ENCODE measurements around the gene KLF1.

KLF1 gene

DNA sequence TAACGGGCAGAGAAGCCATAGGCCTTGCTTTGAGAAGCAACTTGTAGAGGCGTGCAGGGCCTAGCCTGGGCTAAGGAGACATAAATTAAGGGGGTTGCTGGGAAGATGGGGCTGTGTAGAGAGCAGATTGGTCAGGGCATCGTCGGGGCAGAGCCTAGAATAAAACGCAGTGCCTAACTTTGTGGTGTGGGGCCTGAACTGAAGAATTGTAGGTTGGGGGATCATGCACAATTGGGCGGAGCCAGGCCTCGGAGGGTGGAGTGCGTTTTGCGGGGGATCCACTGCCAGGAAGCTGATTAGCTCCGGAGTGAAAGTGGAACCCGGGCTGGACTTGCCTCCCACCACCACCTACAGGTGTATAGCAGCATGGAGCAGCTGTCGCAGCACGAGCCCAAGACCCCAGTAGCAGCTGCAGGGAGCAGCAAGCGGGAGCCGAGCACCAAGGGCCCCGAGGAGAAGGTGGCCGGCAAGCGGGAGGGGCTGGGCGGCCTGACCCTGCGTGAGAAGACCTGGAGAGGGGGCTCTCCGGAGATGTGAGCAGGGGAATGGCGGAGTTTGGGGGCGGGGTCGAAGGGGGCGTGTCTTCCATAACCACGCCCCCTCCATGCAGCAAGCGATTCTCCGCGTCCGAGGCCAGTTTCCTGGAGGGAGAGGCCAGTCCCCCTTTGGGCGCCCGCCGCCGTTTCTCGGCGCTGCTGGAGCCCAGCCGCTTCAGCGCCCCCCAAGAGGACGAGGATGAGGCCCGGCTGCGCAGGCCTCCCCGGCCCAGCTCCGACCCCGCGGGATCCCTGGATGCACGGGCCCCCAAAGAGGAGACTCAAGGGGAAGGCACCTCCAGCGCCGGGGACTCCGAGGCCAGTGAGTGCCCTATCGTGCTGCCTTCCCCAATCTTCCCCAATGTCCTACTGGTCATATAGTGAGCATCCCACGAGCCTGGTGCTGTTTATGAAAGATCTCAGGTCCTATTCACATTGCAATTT, 19.6 kb downstream of the KLF1 start:
- H3K27ac ChIP-seq (ENCODE audit: low read depth, low read length): no peak overlapping the region
- no peak overlapping the region for H2AK5ac ChIP-seq (ENCODE audit: low read length)
- peak overlapping the region; percentile 80 for H3K9ac ChIP-seq (ENCODE audit: low read length)
- H3K4ac ChIP-seq (ENCODE audit: low read depth, low read length): no peak overlapping the region
- H2BK15ac ChIP-seq (replicated peaks; ENCODE audit: low read depth): no peak overlapping the region
- H2BK5ac ChIP-seq (ENCODE audit: low read length): no peak overlapping the region
- no peaks in the 10 kb centered on the region for H3K27me3 ChIP-seq (ENCODE audit: insufficient read depth, low read length, poor library complexity)
- WGBS (ENCODE audit: extremely low coverage, insufficient coverage, low lambda C conversion rate): no CpG with 5 or more reads among the region's 51 CpGs
- H3K36me3 ChIP-seq (ENCODE audit: control insufficient read depth, insufficient read depth, low read length): no peaks in the 10 kb centered on the region
- H3K79me1 ChIP-seq (ENCODE audit: low read length): no peaks in the 10 kb centered on the region
- no peak overlapping the region for H2BK120ac ChIP-seq (ENCODE audit: low read depth, low read length)
- H3K23ac ChIP-seq (ENCODE audit: low read length): no peak overlapping the region
- peak overlapping the region; percentile 91 for H3K56ac ChIP-seq (ENCODE audit: low read length)
- H3K79me2 ChIP-seq (ENCODE audit: control insufficient read depth, insufficient read depth, low read length): no peaks in the 10 kb centered on the region
- peak overlapping the region; percentile 82 for H3K18ac ChIP-seq (ENCODE audit: low read length)
- no peaks in the 10 kb centered on the region for H3K4me1 ChIP-seq (ENCODE audit: control insufficient read depth, low read depth, low read length)
- no peak overlapping the region for H4K8ac ChIP-seq (ENCODE audit: low read depth, low read length)
- H4K5ac ChIP-seq (ENCODE audit: low read length): no peak overlapping the region
- H3K4me3 ChIP-seq (ENCODE audit: low read length): peak overlapping the region; percentile 44
- DNase-seq: peak; percentile 93
- peak overlapping the region; percentile 64 for H3K4me2 ChIP-seq (ENCODE audit: low read length)

DNA sequence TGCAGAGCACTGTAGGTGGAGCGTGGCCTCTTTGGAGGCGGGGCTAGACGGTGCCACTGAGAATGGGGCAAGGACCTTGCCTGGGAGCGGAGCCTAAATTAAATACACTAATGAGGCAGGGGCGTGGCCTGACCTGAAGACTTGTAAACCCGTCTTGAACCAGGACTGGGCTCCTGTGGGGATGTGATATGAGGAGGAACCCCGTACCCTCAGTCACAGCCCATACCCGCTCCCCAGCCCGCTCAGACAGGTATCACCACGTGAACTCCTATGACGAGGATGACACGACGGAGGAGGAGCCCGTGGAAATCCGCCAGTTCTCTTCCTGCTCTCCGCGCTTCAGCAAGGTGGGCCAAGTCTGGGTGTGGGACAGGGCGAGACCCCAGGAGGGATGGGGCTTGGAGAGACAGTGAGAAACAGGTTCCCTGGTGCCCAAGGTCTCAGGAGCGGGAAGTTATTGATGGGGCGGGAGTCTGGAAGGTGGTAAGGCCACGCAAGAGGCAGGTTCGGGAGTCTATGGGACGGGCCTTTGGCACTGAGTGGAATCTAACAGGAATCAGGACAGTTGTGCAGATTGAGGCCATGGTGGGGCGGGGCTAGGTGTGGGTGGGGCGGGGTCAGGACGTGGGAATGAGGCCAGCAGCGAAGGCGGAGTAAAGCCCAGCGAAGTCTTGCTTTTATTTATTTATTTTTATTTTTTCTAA, 20.4 kb downstream of the KLF1 start:
- no peak overlapping the region for H2BK15ac ChIP-seq (replicated peaks; ENCODE audit: low read depth)
- H4K8ac ChIP-seq (ENCODE audit: low read depth, low read length): no peak overlapping the region
- no peak overlapping the region for H2AK5ac ChIP-seq (ENCODE audit: low read length)
- H3K4me3 ChIP-seq (ENCODE audit: low read length): no peak overlapping the region
- H2BK120ac ChIP-seq (ENCODE audit: low read depth, low read length): no peak overlapping the region
- peak overlapping the region; percentile 76 for H3K56ac ChIP-seq (ENCODE audit: low read length)
- no peak overlapping the region for H4K5ac ChIP-seq (ENCODE audit: low read length)
- H3K4me2 ChIP-seq (ENCODE audit: low read length): no peak overlapping the region
- no peak overlapping the region for H3K27ac ChIP-seq (ENCODE audit: low read depth, low read length)
- no peaks in the 10 kb centered on the region for H3K36me3 ChIP-seq (ENCODE audit: control insufficient read depth, insufficient read depth, low read length)
- H3K23ac ChIP-seq (ENCODE audit: low read length): no peak overlapping the region
- no CpG with 5 or more reads among the region's 29 CpGs for WGBS (ENCODE audit: extremely low coverage, insufficient coverage, low lambda C conversion rate)
- H3K4me1 ChIP-seq (ENCODE audit: control insufficient read depth, low read depth, low read length): no peaks in the 10 kb centered on the region
- H3K27me3 ChIP-seq (ENCODE audit: insufficient read depth, low read length, poor library complexity): no peaks in the 10 kb centered on the region
- no peak overlapping the region for H3K9ac ChIP-seq (ENCODE audit: low read length)
- no peak overlapping the region for H3K18ac ChIP-seq (ENCODE audit: low read length)
- no peak for DNase-seq
- no peak overlapping the region for H3K4ac ChIP-seq (ENCODE audit: low read depth, low read length)
- H3K79me2 ChIP-seq (ENCODE audit: control insufficient read depth, insufficient read depth, low read length): no peaks in the 10 kb centered on the region
- no peak overlapping the region for H2BK5ac ChIP-seq (ENCODE audit: low read length)
- H3K79me1 ChIP-seq (ENCODE audit: low read length): no peaks in the 10 kb centered on the region

DNA sequence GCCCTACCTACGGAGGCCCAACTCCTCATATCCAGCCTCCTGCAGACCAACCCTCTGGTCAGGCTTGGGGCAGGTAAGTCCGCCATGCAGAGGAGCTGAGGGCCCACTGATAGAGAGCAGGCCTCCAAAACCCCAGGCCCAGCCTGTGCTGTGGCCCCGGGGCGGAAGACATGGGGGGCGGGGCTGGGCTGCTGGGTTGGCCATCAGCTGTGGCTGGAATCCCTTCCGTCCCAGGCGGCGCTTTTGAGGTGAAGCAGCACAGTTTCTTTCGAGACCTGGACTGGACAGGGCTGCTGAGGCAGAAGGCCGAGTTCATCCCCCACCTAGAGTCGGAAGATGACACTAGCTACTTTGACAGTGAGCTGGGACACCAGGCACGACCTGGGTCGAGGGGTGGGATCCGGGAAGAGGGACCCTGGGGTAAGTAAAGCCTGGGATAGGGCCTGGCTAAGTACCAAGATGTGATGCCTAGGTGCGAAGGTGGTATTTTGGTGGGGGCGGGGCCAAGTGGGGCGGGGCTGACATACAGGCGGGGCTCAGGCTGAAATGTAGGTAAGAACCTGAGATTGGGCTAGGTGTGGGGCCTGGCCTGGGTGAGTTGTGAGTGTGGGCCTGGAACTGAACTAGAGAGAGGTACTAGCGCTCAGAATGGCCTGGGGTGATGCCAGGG, 21.1 kb downstream of the KLF1 start:
- H2BK15ac ChIP-seq (replicated peaks; ENCODE audit: low read depth): no peak overlapping the region
- H3K27me3 ChIP-seq (ENCODE audit: insufficient read depth, low read length, poor library complexity): no peaks in the 10 kb centered on the region
- no peak overlapping the region for H3K4me3 ChIP-seq (ENCODE audit: low read length)
- no peaks in the 10 kb centered on the region for H3K36me3 ChIP-seq (ENCODE audit: control insufficient read depth, insufficient read depth, low read length)
- H3K27ac ChIP-seq (ENCODE audit: low read depth, low read length): no peak overlapping the region
- H2BK120ac ChIP-seq (ENCODE audit: low read depth, low read length): no peak overlapping the region
- no peaks in the 10 kb centered on the region for H3K4me1 ChIP-seq (ENCODE audit: control insufficient read depth, low read depth, low read length)
- no CpG with 5 or more reads among the region's 19 CpGs for WGBS (ENCODE audit: extremely low coverage, insufficient coverage, low lambda C conversion rate)
- no peak overlapping the region for H4K5ac ChIP-seq (ENCODE audit: low read length)
- no peak overlapping the region for H4K8ac ChIP-seq (ENCODE audit: low read depth, low read length)
- H3K4ac ChIP-seq (ENCODE audit: low read depth, low read length): no peak overlapping the region
- no peak overlapping the region for H3K9ac ChIP-seq (ENCODE audit: low read length)
- H3K79me1 ChIP-seq (ENCODE audit: low read length): no peaks in the 10 kb centered on the region
- no peak overlapping the region for H3K4me2 ChIP-seq (ENCODE audit: low read length)
- DNase-seq: no peak
- no peaks in the 10 kb centered on the region for H3K79me2 ChIP-seq (ENCODE audit: control insufficient read depth, insufficient read depth, low read length)
- H3K18ac ChIP-seq (ENCODE audit: low read length): no peak overlapping the region
- no peak overlapping the region for H3K23ac ChIP-seq (ENCODE audit: low read length)
- H2BK5ac ChIP-seq (ENCODE audit: low read length): no peak overlapping the region
- H3K56ac ChIP-seq (ENCODE audit: low read length): no peak overlapping the region
- H2AK5ac ChIP-seq (ENCODE audit: low read length): no peak overlapping the region

DNA sequence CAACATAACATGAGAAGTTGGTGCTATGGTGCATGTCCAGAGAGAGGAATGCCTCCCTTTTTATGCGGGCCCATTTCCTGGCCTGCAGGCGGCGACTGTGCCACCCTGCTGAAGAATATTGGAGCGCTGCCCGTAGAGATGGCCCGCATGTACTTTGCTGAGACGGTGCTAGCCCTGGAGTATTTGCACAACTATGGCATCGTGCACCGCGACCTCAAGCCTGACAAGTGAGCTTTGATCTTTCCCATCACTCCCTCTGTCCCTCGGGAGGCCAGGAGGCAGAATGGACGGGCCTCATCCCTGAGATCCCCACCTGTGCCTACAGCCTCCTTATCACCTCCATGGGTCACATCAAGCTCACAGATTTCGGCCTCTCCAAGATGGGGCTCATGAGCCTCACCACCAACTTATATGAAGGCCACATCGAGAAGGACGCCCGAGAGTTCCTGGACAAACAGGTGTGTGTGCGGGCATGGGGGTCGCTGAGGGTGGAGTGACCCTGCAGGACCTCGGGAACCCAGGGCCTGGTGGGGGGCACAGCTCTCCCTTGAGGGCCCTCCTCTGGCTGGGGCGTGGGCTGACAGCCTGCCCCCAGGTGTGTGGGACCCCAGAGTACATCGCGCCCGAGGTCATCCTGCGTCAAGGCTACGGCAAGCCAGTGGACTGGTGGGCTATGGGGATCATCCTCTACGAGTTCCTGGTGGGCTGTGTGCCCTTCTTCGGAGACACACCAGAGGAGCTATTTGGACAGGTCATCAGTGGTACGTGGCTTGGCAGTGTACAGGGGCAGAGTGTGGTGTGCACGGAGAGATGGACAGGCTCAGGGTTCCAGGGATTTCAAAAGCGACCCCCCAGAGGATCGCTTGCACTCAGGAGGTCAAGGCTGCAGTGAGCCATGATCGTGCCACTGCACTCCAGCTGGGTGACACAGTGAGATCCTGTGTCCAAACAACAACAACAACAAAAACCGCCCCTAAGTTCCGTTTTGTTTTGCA, 22.0 kb downstream of the KLF1 start:
- H2AK5ac ChIP-seq (ENCODE audit: low read length): no peak overlapping the region
- no peak overlapping the region for H4K8ac ChIP-seq (ENCODE audit: low read depth, low read length)
- H2BK120ac ChIP-seq (ENCODE audit: low read depth, low read length): no peak overlapping the region
- no peak overlapping the region for H3K4me3 ChIP-seq (ENCODE audit: low read length)
- H3K9ac ChIP-seq (ENCODE audit: low read length): no peak overlapping the region
- H3K23ac ChIP-seq (ENCODE audit: low read length): no peak overlapping the region
- H3K4me1 ChIP-seq (ENCODE audit: control insufficient read depth, low read depth, low read length): no peaks in the 10 kb centered on the region
- no peaks in the 10 kb centered on the region for H3K27me3 ChIP-seq (ENCODE audit: insufficient read depth, low read length, poor library complexity)
- no peaks in the 10 kb centered on the region for H3K36me3 ChIP-seq (ENCODE audit: control insufficient read depth, insufficient read depth, low read length)
- no peaks in the 10 kb centered on the region for H3K79me1 ChIP-seq (ENCODE audit: low read length)
- no peak overlapping the region for H3K27ac ChIP-seq (ENCODE audit: low read depth, low read length)
- no peak overlapping the region for H2BK15ac ChIP-seq (replicated peaks; ENCODE audit: low read depth)
- no peak overlapping the region for H3K4me2 ChIP-seq (ENCODE audit: low read length)
- H4K5ac ChIP-seq (ENCODE audit: low read length): no peak overlapping the region
- H3K56ac ChIP-seq (ENCODE audit: low read length): no peak overlapping the region
- H3K79me2 ChIP-seq (ENCODE audit: control insufficient read depth, insufficient read depth, low read length): no peaks in the 10 kb centered on the region
- WGBS (ENCODE audit: extremely low coverage, insufficient coverage, low lambda C conversion rate): no CpG with 5 or more reads among the region's 34 CpGs
- no peak overlapping the region for H3K18ac ChIP-seq (ENCODE audit: low read length)
- H2BK5ac ChIP-seq (ENCODE audit: low read length): no peak overlapping the region
- no peak for DNase-seq
- no peak overlapping the region for H3K4ac ChIP-seq (ENCODE audit: low read depth, low read length)

DNA sequence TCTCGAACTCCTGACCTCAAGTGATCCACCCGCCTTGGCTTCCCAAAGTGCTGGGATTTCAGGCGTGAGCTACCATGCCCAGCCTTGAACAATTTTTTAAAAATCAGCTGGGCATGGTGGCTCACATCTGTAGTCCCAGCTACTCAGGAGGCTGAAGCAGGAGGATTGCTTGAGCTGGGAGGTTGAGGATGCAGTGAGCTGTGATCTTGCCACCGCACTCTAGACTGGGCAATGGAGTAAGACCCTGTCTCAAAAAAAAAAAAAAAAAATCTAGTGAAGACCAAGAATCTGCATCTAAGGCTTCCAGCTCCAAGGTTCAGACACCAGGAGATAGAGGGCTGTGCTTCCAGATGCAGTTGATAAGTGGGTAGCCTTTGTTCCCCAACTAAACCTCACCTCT, 22.9 kb downstream of the KLF1 start:
- no peak overlapping the region for H4K5ac ChIP-seq (ENCODE audit: low read length)
- no peak overlapping the region for H2BK5ac ChIP-seq (ENCODE audit: low read length)
- no peak overlapping the region for H4K8ac ChIP-seq (ENCODE audit: low read depth, low read length)
- no peak overlapping the region for H3K4me2 ChIP-seq (ENCODE audit: low read length)
- H3K56ac ChIP-seq (ENCODE audit: low read length): no peak overlapping the region
- no peak overlapping the region for H2BK15ac ChIP-seq (replicated peaks; ENCODE audit: low read depth)
- no peak overlapping the region for H2BK120ac ChIP-seq (ENCODE audit: low read depth, low read length)
- H3K23ac ChIP-seq (ENCODE audit: low read length): no peak overlapping the region
- H3K18ac ChIP-seq (ENCODE audit: low read length): no peak overlapping the region
- H3K36me3 ChIP-seq (ENCODE audit: control insufficient read depth, insufficient read depth, low read length): no peaks in the 10 kb centered on the region
- H3K27ac ChIP-seq (ENCODE audit: low read depth, low read length): no peak overlapping the region
- WGBS (ENCODE audit: extremely low coverage, insufficient coverage, low lambda C conversion rate): no CpG with 5 or more reads among the region's 4 CpGs
- DNase-seq: no peak
- H3K4me1 ChIP-seq (ENCODE audit: control insufficient read depth, low read depth, low read length): no peaks in the 10 kb centered on the region
- H3K27me3 ChIP-seq (ENCODE audit: insufficient read depth, low read length, poor library complexity): no peaks in the 10 kb centered on the region
- H3K4ac ChIP-seq (ENCODE audit: low read depth, low read length): no peak overlapping the region
- no peak overlapping the region for H2AK5ac ChIP-seq (ENCODE audit: low read length)
- no peaks in the 10 kb centered on the region for H3K79me2 ChIP-seq (ENCODE audit: control insufficient read depth, insufficient read depth, low read length)
- H3K79me1 ChIP-seq (ENCODE audit: low read length): no peaks in the 10 kb centered on the region
- no peak overlapping the region for H3K9ac ChIP-seq (ENCODE audit: low read length)
- H3K4me3 ChIP-seq (ENCODE audit: low read length): no peak overlapping the region
